HUES48 (cell line): ENCODE measurements around the gene ACTRT2.

Source experiments
- H3K27ac ChIP-seq: one replicate; pipeline ENCODE4 v1.7.0; 2013; ENCODE audit warnings: low read depth, low read length, inconsistent platforms
- H3K27me3 ChIP-seq: 2 replicates; pipeline ENCODE4 v1.6.1; 2013; ENCODE audit warnings: mild to moderate bottlenecking, low read length; ENCODE audit not compliant: control insufficient read depth, insufficient read depth
- H3K36me3 ChIP-seq: 2 replicates; pipeline ENCODE4 v1.6.1; 2013; ENCODE audit warnings: low read length; ENCODE audit not compliant: control insufficient read depth, insufficient read depth
- H3K4me1 ChIP-seq: 2 replicates; pipeline ENCODE4 v1.6.1; 2013; ENCODE audit warnings: mild to moderate bottlenecking, low read length; ENCODE audit not compliant: control insufficient read depth, insufficient read depth
- H3K4me3 ChIP-seq: 2 replicates; pipeline ENCODE4 v1.5.1; 2013; ENCODE audit warnings: mild to moderate bottlenecking, low read depth, low read length
- H3K9ac ChIP-seq: 2 replicates; pipeline ENCODE4 v1.6.1; 2013; ENCODE audit warnings: mild to moderate bottlenecking, low read depth, low read length, moderate library complexity
- H3K9me3 ChIP-seq: 2 replicates; pipeline ENCODE4 v1.6.1; 2013; ENCODE audit warnings: low read length; ENCODE audit not compliant: control insufficient read depth, insufficient read depth

ACTRT2 gene

DNA sequence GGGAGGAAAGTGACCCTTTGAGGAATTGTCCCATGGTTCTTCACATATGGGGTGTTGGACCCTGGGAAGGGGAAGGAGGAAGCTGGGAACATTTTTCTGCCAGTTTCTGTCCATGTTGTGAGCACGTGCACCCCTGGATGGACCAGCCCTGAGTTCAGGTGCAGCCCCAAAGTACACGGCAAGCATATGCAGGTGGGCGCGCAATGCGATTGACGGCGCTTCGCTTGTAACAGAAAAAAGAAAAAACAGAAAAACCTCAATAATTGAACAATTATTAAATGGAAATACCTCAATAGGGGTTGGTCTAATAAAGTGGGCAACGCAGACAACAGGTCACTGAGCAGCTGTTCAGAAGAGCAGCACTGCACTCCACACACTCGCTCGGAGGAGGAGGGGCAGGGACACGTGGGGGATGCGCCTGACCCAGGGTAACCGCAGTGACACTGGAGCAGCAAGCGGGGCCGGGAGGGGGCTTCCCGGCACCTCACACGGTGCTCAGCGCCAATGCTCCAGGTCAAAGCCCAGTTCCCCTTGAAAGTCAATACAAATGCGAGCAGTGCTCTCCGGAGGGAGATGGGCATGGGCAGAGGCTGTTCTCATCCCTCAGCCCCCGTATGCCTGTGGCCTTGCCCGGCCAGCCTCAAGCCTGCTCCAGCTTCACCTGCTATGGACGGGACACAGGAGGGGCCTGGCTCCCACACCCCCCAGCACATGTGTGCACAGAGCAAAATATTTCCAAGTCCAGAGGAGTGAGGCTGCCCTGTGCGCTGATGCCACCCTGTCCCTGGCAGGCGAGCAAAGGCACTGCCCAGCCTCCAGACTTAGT lies 6.6 kb upstream of the ACTRT2 start:
- Histone ChIP-seq H3K4me3 (no peak overlapping the region), H3K27ac (no peak overlapping the region), H3K9ac (no peak overlapping the region), H3K9me3 (peaks cover 2% of the 10 kb centered on the region), H3K27me3 (peaks cover 19% of the 10 kb centered on the region), H3K36me3 (no peaks in the 10 kb centered on the region), H3K4me1 (peaks cover 11% of the 10 kb centered on the region)

DNA sequence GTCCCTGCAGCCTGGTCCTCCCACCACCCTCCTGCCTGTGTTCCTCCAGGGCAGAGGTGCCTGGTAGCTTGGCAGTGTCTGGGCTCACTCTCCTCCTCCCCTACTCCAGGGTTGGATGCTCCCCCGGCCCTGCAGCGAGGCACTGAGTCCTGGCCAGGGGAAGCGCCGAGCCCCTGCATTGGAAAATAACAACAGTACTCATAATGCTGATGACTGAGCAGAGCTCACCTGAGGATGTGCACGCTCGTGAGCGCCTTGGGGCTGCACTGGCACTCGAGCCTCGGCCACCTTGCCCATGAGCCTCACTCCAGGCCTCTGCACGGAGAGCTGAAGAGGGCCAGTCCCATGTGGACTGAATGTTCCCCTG lies 6.0 kb upstream of the ACTRT2 start:
- Histone ChIP-seq H3K4me3 (no peak overlapping the region), H3K9ac (no peak overlapping the region), H3K4me1 (peaks cover 11% of the 10 kb centered on the region), H3K36me3 (no peaks in the 10 kb centered on the region), H3K27me3 (peaks cover 19% of the 10 kb centered on the region), H3K9me3 (no peaks in the 10 kb centered on the region; the same call in 1 of the 2 replicates), H3K27ac (no peak overlapping the region)

DNA sequence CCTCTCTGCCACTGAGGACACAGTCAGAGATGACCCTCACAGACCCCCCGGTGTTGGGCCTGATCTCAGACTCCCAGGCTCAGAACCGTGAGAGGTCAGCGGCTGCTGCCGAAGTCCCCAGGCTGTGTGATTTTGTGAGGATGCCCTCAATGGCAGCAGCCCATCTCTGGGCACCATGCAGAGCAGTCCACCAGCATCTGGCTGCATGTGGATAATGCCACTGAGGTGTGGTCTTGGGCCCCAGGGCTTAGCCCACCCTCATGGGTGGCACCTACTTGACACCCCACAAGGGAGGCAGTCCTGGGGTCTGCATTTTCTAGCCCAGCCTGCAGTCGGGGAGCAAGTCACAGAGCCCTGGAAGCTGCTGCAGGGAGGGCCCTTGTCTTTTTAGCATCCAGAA lies 5.5 kb upstream of the ACTRT2 start:
- H3K4me1 ChIP-seq: peaks cover 11% of the 10 kb centered on the region
- no peak overlapping the region for H3K9ac ChIP-seq
- no peak overlapping the region for H3K4me3 ChIP-seq
- H3K36me3 ChIP-seq: no peaks in the 10 kb centered on the region
- peaks cover 19% of the 10 kb centered on the region for H3K27me3 ChIP-seq
- no peak overlapping the region for H3K27ac ChIP-seq
- no peaks in the 10 kb centered on the region; the same call in 1 of the 2 replicates for H3K9me3 ChIP-seq

DNA sequence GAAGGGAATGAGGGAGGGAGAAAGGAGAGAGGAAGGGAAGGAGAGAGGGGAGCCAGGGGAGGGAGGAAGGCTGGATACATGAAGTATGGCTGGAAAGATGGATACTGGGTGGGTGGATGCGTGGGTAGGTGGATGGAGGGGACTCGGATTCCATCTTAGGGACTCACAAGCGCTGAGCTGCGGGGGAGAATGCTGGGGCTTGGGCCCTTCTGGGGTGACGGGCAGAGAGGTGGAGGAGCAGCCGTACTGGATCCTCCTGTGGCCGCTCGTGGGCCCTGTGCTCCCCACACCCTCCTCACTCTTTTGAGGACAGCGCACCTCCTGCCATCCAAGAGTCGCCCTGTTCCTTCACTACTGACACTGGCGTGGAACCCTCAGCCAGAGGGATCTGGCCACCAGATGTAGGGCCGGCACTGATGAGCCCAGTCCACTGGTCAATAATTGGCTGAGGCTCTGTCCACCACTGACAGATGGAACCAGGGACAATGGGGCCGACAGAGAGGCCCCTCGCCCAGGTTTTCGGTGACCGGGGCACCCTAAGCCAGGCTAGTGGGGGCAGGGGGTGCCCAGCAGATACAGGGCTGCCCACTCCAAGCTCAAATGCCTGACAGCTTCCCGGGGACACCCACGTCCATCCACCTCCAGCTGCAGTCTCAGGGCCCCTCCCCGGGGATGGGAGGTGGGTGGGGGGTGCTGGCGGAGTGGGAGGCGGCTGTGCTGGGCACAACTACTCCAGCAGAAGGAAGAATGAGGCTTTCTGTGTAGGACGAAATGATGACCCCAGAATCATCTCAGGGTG lies 4.4 kb upstream of the ACTRT2 start:
- Histone ChIP-seq H3K27me3 (peaks cover 19% of the 10 kb centered on the region), H3K4me1 (peaks cover 11% of the 10 kb centered on the region), H3K4me3 (no peak overlapping the region), H3K9ac (no peak overlapping the region), H3K27ac (no peak overlapping the region), H3K9me3 (no peaks in the 10 kb centered on the region), H3K36me3 (no peaks in the 10 kb centered on the region)

DNA sequence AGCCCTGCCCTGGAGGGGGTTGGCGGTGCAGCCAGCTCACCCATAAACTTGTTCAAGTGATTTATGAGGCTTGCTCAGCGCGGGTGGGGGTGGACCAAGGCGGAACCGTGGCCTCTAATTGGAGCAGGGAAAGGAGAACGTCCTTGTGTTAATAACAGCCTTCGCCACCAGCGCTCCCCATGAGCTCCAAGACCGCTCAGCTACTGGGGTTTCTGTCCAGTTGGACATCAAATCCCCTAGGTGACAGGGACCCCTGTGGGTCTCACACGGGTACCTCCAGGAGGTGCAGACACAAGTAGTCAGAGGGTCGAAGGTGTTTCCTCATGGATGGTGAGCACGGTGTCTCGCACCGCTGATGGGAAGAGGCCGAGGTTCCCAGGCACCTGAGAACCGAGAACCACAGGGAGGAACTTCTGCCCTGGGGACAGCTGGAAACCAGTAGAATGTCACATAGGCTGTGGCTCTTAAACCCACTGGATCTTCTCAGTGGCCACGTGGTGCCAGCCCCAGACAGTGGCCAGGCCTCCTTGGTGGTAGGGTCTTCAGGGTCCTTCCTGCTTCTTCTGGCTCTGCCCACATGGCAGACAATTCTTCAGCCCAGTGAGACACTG lies 3.7 kb upstream of the ACTRT2 start:
- no peak overlapping the region for H3K27ac ChIP-seq
- no peaks in the 10 kb centered on the region for H3K36me3 ChIP-seq
- no peak overlapping the region for H3K4me3 ChIP-seq
- peaks cover 11% of the 10 kb centered on the region for H3K4me1 ChIP-seq
- no peak overlapping the region for H3K9ac ChIP-seq
- no peaks in the 10 kb centered on the region for H3K9me3 ChIP-seq
- peaks cover 18% of the 10 kb centered on the region for H3K27me3 ChIP-seq

DNA sequence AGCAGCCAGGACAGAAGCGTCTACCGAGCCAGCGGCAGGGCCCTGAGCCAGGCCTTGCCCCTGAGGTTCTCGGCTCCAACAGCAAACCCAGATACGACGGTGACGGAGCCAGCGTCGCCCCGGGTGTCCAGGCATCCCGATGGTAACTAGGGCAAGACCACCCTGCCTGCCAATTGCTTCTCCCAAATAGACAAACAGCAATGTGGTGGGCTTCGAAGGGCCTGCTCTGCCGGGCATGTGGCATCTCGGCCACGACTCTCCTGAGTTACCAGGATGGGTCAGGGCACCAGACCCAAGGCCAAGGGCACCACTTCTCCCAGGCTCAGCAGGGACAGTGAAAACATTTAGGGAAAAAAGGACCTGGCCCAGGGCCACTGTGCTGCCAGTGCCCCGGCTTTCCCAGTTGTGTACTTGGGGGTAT lies 3.2 kb upstream of the ACTRT2 start:
- Histone ChIP-seq H3K27me3 (peaks cover 13% of the 10 kb centered on the region), H3K36me3 (no peaks in the 10 kb centered on the region), H3K4me3 (no peak overlapping the region), H3K9ac (no peak overlapping the region), H3K4me1 (peaks cover 11% of the 10 kb centered on the region), H3K27ac (no peak overlapping the region), H3K9me3 (no peaks in the 10 kb centered on the region)

DNA sequence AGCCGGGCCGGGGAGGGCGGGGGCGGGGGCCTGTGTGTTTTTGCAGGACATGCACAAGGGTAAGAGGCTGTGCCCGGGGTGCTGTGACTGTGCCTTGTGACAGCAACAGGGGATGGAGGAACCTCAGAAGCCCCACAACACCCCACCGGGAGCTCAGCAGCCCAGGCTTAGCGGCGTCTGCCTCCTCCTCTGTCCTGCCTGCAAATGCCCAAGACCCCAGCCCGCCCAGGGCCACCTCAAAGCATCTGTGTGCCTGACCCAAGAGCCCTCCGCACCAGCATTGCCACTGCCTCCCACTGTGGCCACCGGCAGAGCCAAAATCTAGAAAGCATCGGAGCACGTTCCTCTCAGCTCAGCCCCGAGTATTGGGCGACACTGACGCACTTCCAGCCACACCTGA lies 2.7 kb upstream of the ACTRT2 start:
- Histone ChIP-seq H3K4me3 (no peak overlapping the region), H3K9ac (no peak overlapping the region), H3K36me3 (no peaks in the 10 kb centered on the region), H3K27ac (no peak overlapping the region), H3K4me1 (peaks cover 9% of the 10 kb centered on the region), H3K9me3 (no peaks in the 10 kb centered on the region), H3K27me3 (peaks cover 8% of the 10 kb centered on the region)

DNA sequence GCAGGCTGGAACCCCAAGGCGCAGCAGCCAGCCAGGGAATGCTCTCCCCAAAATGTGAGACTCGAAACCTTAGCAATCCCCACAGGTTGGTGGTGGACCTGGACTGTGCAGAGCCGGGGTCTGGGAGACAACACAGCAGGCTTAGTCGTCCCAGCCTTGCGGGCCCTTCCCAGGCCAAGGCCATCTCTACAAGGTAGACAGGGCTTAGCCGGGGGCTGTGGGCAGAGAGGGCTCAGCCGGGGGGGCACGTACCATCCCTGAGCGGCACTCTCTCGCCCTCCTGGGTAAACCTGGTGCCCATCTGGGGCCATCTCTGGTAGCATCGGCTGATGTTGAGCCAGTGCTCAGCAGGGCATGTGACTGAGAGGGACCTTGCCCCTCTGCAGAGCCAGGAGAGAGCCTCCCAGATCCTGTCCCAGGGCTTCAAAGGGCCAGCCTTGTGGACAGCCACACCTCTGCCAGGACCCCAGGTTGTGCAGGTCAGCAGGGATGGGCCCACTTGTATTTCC lies 2.2 kb upstream of the ACTRT2 start:
- no peak overlapping the region for H3K27ac ChIP-seq
- no peaks in the 10 kb centered on the region for H3K36me3 ChIP-seq
- H3K9me3 ChIP-seq: no peaks in the 10 kb centered on the region
- peaks cover 3% of the 10 kb centered on the region for H3K27me3 ChIP-seq
- H3K4me3 ChIP-seq: no peak overlapping the region
- no peak overlapping the region for H3K9ac ChIP-seq
- H3K4me1 ChIP-seq: peaks cover 4% of the 10 kb centered on the region

DNA sequence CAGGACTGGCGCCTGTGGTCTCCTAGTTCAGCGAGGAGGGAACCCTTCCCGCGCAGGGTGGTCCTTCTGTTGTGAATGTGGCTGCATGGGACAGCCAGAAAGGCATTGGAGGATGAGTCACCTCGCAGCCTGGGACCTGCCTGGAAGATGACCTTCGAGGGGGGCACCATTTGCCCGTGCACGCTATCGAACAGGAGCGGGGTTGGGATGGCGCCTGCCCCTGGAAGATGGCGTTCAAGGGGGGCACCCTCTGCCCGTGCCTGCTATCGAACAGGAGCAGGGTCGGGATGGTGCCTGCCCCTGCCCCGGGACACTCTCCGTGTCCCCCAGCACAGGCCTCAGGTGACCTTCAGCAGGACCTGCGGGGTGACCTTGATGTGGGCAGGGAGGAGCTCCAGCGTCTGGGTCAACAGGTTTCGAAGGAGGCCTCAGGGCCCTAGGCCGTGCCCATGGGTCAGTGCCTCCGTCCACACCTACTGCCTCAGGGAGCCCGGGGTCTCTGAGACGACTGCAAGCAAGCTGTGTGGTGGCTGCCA lies 1.7 kb upstream of the ACTRT2 start:
- Histone ChIP-seq H3K36me3 (no peaks in the 10 kb centered on the region), H3K4me1 (no peaks in the 10 kb centered on the region), H3K4me3 (no peak overlapping the region), H3K9ac (no peak overlapping the region), H3K27me3 (no peaks in the 10 kb centered on the region; the same call in none of the 2 replicates), H3K9me3 (no peaks in the 10 kb centered on the region), H3K27ac (no peak overlapping the region)

DNA sequence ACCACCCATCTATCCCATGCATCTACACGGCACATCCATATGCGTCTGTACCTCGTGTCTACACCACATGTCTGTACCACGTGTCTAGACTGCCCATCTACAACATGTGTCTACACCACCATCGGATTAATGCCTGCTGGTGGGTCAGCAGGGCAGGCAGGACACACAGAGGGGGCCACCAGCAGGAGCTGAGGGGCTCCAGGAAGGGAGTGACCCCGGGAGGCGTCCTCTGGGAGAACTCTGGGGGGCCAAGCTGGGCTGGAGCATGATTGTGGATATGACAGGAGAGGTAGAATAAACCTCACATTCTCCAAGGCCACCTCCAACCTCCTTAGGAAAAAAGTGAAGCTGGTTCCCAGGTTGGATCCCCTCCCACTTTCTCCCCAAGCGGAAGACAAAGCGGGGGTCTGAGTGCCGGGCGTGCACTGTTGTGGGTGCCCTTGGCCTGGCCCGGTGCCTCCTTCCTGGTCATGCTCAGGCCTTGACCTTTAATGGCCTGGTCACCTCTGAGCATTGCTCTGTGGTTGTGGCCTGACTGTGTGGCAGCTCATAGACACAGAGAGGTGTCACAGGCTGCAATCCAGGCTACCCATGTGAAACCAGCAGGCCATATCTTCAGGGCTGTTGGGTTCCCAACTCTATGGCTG lies 881 bp upstream of the ACTRT2 start:
- no peak overlapping the region for H3K4me3 ChIP-seq
- no peaks in the 10 kb centered on the region for H3K9me3 ChIP-seq
- H3K27me3 ChIP-seq: no peaks in the 10 kb centered on the region; the same call in 1 of the 2 replicates

More for the DNA sequence above, 881 bp upstream of the ACTRT2 start:
- no peaks in the 10 kb centered on the region for H3K36me3 ChIP-seq
- no peak overlapping the region for H3K27ac ChIP-seq
- H3K9ac ChIP-seq: no peak overlapping the region
- no peaks in the 10 kb centered on the region for H3K4me1 ChIP-seq
